Activated T-cell treated with anti-CD3 and anti-CD28 coated beads, Interleukin-2, amount 50 U/mL, for 48 hours (primary cell): ENCODE results near the gene NLRP6.

Experiments
- DNase-seq, 2 experiments: peaks; one replicate each; pipeline ENCODE4 v3.0.0-alpha.2; 2020

The NLRP6 gene

DNA sequence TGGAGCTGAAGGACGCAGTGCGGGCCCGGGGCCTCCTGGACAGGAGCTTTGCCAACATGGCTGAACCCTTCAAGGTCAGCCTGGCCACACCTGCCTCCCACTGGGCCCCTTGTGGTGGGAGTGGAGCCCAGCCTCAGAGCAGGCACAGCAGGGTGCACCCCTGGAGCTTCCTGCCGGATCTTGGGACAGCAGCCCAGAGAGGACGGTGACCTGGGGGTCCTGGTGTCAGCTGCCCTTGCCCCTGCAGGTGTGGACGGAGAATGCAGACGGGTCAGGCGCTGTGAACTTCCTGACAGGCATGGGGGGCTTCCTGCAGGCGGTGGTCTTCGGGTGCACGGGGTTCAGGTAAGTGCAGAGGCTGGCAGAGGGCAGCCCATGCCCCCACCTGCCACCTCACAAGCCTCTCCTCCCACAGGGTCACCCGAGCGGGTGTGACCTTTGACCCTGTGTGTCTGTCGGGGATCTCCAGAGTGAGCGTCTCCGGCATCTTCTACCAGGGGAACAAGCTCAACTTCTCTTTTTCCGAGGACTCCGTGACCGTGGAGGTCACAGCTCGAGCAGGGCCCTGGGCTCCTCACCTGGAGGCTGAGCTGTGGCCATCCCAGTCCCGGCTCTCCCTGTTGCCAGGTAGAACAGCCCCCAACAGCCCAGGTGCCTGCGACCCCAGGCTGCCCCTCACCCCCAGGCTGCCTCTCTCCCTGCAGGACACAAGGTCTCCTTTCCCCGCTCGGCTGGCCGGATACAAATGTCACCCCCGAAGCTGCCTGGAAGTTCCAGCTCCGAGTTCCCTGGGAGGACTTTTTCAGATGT lies 15.8 kb downstream of the NLRP6 start:
- no peak for DNase-seq

DNA sequence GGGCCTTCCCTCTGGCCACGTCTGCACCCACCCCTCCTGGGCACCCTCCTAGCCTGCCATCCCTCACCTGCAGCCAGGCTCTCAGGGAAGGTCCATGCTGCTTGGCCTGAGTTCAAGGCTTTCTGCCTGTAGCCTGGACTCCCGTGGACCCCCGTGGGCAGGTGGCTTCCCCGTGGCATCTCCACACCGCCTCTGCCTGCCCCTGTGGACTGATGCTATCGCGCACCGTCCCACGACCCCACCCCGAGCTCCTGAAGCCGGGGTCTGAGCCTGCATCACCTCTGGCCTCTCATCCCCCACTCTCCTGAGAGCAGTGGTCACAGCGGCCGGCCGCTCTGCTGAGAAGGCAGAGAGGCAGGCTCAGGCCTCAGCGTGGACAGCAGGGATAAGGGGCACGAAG lies 16.6 kb downstream of the NLRP6 start:
- DNase-seq, result no peak

DNA sequence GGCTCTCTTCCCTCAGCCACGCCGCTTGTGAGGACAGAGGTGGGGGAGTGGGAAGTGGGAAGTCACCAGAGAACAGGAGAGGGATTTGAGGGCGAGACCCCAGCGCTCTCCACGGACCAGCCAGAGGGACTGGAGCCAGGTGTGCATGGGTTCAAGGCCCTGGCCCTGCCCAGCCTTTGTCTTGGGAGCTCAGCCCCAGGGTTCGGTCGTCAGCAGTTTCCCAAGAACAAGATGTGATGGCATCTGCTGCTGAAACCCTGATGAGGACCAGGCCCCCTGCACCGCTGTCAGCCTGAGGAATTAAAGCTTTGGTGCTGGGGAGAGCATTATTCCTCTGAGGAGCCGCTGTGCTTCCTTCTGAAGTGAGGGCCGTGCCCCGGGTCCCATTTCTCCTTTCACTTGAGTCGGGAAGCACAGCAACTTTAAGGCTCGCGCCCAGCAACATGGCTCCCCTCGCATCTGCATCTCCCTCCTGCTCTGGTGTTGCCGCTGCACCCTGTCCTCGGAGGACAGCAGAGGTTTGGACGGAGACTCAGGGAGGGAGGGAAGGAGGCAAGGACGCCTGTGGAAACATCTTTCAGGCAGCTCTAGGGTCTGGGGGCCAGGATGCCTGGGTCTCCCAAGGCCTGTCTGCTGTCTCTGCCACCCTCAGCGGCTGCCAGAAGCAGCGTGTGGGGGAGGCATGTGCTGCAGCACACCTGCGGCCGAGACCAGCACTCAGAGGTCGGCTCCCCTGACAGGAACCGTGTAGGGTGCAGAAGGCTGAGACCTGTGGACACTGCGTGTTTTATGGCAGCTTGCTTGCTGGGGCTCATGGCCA lies 17.4 kb downstream of the NLRP6 start:
- DNase-seq, result no peak

DNA sequence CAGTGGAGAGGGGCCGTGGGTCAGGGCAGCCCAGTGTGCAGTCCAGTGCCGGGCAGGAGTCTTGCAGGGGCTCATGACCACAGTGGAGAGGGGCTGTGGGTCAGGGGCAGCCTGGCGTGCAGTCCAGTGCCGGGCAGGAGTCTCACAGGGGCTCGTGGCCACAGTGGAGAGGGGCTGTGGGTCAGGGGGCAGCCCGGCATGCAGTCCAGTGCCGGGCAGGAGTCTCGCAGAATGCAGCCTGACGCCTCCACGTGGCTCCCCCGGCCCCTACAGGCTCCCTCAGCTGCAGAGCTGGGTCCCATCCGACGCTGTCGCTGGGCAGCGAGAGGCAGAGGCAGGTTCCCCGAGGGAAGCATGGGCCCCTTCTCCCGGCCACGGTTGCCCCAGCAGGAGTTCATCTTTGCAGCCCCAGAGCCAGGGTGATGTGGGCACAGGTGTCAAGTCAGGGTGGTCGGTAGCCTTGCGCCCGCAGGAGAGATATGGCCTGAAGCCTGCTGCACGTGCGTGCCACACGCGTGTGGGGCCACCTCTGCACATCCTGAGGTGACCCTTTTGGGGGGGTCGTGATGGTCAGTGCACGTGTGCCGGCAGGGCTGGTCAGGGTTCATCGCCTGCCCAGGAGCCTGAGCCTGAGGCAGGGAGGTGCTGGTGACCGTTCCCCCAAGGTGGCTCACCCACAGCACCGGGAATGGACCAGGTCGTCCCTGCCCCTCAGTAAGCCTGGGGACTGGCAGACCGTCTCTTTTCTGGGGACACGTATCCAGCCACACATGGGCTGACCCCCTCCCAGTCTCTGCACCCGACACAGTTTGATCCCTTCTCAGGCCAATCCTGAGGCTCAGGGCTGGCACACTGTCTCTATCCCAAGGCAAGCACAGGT lies 18.2 kb downstream of the NLRP6 start:
- no peak for DNase-seq

DNA sequence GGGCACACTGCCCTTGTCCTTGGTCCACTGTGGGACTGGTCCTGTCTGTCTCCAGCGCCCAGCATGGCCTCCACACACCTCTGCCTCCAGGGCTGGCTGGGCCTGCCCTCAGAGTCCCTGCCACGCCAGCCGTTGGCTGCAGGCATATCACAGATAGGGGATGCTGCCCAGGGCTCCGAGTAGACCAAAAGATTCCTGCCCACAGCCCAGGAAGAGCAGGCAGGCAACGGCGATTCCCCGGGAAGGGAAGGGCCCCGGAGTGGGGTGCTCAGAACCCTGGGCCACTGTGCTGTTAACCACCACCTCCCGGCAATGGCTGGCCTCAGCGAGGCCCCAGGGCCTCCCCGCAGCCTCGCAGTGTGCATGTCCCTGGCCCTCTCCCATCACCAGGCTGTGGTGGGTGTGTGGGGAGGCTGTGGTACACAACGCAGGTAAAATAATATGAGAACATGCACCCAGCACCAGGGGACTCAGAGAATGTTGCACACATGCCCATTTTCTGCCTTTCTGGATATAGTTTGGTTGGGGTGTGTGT lies 18.9 kb downstream of the NLRP6 start:
- DNase-seq, result no peak

DNA sequence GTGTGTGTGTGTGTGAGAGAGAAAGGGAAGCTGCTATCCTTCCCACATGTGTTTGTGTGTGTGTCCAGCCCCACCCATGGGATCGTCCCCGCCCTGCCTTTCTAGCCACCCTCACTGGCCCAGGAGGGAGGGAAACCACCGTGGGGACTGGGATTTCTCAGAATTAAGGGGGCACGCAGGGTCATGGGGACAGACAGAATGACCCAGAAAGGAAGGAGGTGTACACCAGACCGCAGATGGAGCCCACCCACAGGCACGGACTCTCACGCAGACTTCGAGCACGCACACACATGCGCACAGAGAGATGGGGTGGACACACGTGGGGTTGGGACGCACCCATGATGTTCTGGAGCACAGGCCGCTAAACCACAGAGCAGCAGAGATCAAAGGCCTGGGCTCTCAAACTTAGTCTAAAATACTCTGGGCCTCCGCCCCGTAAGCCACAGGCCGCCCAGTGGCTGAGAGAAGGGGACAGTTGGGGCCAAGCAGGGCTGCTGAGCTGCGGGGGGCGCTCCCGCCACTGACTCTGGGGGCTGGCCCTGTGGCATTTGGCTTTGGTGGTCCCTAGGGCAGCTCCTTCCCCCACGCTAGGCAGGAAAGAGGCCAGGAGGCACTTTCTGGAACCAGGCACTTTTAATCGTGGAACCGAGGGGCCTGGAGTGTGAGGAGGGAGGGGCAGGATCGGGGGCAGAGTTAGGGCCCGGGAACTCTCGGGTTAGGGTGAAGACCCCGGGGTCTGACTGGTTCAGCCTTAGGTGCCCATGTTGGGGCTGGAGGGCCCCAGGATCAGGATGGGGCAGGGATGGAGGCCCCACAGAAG lies 19.6 kb downstream of the NLRP6 start:
- no peak for DNase-seq

DNA sequence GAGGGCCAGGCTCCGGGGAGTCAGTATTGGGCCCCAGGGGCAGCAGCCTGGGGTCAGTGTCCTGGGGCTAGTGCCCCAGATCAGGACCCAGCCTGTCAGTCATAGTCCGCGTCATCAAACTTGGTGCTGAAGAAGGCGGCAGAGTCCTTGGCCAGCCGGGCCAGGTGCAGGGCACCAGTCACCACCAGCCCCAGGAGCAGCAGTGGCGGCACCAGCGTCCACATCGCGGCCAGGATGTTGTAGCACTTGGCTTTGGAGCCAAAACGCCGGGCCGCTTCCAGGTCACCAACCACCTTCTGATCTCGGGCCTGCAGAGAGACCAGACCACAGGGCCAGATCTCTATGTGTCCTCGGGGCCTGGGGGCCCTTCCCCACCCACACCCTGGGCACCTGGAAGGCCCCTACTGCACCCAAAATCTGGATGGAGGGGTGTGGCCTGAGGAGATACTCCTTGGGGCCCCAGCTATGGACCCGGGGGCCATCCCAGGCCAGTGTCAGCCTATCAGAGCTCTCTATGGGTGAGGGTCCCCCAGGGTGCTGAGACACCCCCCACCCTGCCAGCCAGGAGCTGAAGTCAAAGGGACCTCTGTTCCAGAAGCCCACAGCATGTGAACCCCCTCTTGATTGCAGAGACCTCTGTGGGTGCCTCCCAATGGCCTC lies 20.3 kb downstream of the NLRP6 start:
- DNase-seq, result no peak

DNA sequence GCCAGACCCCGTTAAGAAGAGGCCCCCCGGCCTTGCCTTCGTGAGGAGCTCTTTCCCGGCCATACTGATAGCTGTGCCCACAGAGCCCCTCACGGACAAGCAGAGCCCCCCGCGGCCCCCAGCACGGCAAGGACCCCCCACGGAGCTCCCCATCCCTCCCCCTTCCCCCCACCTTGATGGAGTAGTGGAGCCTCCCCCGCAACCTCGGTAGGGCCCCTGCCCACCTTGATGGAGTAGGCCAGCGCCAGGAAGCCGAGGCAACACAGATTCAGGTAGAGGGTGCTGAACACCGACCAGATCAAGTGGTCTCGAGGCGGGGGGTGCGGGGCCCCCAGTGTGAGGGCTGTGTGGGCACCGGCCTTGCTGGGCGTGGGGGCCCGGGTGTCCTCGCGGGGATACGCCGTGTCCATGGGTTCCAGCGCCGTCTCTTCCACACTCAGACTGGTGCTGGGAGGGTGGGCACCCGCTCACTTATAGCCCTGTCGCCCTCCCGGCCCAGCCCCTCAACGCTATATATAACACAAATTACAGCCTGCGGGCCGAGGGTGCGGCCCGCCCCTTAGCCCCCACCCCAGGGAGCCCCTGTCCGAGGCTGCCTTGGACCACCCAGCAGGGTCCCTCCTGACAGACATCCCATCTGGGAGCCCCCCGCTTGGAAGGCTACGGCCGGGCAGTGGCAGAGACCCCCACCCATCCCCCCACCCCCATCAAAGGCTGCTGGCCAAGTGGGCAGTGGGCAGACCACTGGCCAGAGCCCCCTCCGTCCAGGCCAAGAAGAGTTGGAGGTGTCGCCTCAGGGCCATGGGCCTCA lies 21.1 kb downstream of the NLRP6 start, which contains the start of gene IFITM5:
TSS of gene IFITM5 (minus strand) at position 446 of the 811 bp plus-strand sequence. CDS start at position 410, 36 bp downstream.
- no peak for DNase-seq

DNA sequence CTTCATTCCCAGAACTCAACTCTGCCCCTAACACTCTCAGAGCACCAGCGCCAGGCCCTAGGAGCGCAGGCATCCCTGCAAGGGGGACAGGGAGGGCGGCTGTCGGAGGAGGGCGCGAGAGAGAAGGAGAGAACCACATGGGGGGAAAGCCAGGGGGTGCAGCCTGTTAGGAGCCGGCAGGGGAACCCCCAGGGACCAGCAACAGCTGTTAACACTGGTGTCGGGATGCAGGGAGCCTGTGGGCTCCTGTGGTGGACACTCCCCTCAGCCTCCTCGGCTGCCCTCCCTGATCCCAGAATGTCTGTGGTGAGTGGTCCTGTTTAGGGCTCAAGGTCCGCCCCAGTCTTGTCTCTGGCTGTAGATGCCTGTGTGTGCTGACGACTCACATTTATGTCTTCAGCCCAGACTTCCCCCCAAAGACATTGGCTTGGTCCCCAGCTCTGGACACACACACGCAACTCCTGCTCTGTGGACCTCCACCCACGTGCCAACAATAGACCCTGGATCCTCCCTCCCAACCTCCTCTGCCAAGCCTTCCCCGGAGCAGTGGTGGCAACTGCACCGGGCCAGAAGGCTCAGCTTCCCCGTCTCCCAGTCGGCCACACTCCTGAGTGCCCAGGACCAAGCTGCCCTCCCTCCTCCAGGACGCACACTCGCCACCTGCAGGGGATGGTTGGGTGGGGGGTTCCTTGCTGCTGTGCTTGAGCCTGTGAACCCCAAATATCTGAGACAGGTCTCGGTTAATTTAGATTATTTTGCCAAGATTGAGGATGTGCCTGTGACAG lies 21.9 kb downstream of the NLRP6 start:
- DNase-seq, result no peak

DNA sequence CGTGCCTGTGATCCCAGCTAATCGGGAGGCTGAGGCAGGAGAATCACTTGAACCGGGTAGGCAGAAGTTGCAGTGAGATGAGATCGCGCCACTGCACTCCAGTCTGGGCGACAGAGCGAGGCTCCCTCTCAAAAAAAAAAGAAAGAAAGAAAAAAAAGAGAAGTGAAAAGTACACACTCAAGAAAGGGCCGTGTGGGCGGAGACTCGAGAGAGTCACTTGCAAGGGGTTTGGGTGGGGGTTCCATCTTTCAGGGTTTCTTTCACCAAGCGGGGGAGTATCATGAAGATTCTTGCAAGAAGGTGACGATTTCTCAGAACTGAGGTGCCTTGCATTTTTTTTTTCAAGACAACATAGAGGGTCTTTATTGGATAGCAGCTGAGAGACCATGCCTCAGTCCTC lies 25.2 kb downstream of the NLRP6 start:
- DNase-seq, result no peak

DNA sequence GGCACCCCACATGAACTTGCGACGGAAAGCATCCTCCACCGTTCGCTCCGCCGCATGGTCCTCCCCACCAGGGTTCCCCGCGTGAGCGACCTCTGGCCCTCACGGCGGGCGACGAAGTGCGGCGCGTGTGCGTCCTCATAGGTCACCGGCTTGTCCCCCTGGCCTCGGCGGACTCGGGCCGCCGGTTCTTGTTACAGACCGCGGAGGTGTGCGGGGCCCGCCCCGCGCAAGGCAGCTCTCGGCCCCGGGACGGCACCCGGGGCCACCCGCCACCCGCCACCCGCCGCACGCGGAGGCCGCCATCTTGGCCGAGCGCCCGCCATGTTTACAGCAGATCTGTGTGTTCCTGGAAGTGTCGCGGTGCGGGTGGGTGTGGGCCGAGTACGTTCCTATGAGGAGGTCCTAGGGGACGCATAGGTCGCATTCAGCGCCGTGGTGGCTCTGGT lies 25.9 kb downstream of the NLRP6 start:
- DNase-seq, result no peak

DNA sequence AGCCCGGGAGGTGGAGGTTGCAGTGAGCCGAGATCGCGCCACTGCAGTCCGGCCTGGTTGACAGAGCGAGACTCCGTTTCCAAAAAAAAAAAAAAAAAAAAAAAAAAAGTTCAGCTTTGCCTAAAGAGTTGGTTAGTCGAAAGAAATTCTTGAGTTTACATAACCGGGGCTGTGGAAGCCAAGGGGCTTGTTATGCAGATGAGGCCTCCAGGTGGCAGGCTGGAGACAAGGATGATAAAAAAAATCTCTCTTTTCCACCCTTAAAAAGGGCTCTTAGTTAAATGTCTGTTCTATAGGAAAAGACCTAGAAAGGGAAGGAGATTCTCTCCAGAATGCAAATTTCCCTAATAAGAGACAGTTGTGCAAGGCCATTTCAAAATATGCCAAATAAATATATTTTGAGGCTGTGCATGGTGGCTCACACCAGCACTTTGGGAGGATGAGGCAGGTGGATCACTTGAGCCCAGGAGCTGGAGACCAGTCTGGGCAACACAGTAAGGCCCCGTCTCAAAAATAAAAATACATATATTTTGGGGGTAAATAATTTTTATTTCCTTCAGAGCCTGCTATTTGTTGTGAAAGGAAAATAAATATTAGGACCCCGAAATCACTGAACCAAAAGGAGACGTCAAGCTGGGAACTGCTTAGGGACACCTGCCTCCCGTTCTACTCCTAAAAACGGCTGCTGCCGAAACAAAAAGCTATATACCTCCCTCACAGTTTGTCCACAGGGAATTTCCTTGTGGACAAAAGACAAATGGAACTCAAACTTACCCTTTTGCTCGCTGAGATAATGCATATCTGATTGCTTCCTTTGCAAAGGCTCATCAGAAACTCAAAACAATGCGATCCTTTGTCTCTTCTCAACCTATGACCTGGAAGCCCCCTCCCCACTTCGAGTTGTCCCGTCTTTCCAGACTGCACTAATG lies 27.0 kb downstream of the NLRP6 start:
- peak in 1 of 2 experiments; percentile 67 for DNase-seq

DNA sequence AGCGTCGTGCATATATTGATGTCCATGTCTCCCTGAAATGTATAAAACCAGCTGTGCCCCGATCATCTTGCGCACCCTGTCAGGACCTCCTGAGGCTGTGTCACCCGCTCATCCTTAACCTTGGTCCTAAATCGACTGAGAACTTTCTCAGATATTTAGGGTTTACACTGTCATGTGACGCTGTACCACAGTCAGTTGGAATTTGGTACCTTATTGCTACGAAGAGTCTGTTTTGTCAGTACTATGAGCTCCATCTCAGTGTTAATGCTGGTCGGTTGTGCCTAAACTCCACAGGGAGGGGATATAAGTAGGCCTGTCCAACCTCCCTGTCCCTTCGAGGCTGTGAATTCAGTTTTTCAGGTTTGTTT lies 27.6 kb downstream of the NLRP6 start:
- DNase-seq, result no peak

DNA sequence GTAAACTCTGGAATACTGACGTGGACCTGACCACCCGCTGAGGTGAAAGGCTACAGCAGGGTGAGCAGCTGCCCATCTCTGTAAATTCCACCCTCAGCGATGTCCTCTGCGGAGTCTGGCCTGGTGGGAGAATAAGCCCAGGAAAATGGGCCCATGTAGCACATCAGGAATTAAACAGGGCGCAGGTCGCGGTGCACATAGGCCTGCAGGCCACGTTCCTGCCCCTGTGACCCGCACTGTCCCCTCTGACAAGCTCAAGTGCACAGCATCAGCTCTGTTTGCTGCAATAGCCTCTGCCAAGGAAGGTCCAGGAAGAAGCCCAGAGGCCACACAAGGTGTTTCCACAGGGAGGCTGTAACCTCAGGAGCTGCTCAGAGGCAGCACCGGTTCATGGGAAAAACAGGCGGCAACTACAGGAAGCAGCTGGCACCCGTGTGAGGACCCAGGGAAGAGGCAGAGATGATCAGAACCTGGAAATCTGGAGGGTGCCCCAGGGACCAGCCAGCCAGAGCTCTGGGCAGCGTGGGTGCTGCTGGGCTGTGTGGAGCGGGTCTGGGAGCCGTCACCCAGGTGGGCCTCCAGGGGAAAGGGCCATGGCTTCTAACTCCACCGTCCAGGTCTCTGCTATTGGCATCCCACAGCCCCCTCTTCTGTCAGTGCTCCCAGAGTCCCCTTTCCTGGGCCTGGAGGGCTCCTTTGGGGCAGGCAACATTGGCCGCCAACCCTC lies 28.6 kb downstream of the NLRP6 start:
- no peak for DNase-seq

DNA sequence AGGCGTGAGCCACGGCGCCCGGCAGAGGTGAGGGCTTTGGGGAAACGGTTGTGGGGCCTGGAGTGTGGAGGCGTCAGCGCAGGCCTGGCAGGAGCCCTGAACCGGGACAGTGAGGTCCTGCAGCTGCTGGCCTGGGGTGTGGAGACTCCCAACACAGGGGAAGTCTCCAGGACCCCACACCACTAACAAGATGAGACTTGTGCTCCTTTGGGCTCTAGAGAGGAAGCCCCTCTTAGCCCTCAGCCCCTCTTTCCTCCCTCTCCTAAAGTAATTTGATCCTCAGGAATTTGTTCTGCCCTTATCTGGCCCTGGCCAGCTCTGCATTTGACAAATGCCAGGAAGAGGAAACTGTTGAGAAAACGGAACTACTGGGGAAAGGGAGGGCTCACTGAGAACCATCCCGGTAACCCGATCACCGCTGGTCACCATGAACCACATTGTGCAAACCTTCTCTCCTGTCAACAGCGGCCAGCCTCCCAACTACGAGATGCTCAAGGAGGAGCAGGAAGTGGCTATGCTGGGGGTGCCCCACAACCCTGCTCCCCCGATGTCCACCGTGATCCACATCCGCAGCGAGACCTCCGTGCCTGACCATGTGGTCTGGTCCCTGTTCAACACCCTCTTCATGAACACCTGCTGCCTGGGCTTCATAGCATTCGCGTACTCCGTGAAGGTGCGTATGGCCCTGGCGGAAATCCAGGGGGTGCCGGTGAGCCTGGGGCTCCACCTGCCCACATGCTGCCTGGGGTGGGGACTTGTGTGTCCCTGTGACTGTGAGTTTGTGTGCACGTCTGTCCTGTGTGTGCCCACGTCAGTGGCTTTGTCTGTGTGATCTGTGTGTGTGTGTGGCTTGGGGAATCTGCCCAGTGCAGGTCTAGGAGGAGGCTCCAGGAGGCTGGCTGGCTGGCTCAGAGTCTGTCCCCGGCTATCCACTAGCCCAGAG lies 29.8 kb downstream of the NLRP6 start, which contains the start of gene IFITM2:
TSS of gene IFITM2 (plus strand) at position 51 of the 943 bp plus-strand sequence. CDS start at position 428, 377 bp downstream.
- peak; percentile 66 to 69 for DNase-seq
